NCI-H1417 treated with DMSO at 0.1 percent for 48 hours (cell line): ENCODE measurements around the gene WWC2.

Experiments
- DNase-seq: peaks from one replicate; lab custom pipeline; 2025; lab: John Stamatoyannopoulos, UW

WWC2 gene

DNA sequence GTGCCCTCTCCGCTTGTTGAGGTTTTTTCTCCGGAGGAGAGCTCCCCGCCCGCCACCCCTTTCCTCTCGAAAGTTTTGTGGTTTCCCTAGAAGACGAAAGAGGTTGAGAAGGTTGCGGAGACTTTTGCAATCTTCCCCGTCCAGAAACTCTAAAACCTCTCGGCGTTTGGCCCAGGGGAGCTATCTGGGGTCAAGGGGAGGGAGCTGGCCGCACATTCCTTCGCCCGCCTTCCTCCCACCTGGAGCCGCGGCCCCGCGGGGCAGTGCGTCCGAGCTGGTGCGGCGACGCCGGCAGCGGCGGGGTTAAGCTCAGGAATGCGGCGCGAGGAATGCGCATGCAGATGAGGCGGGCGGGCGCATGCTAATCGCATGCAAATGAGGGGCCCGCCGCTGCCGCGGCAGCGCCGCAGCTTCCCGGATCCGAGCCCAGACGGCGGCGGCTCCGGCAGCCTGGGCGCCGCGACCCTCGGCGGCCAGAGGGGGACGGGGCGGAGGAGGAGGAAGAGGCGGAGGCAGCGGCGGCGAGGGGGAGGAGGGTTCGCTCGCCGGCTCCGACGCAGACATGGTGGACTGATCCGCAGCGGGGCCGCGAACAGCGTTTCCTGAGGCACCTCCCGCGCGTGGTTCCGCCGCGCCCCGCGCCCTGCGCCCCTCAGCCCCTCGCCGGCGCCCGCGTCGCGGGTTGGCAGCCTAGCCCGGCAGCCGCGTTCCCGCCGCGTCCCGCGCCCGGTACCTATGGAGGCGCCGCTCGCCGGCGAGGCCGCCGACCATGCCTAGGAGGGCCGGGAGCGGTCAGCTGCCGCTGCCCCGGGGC is at the start of gene WWC2:
Gene WWC2, plus strand, starts transcription at position 535 of the 814 bp plus-strand sequence. Its CDS starts 235 bp downstream, at position 770.
- no peak for DNase-seq

DNA sequence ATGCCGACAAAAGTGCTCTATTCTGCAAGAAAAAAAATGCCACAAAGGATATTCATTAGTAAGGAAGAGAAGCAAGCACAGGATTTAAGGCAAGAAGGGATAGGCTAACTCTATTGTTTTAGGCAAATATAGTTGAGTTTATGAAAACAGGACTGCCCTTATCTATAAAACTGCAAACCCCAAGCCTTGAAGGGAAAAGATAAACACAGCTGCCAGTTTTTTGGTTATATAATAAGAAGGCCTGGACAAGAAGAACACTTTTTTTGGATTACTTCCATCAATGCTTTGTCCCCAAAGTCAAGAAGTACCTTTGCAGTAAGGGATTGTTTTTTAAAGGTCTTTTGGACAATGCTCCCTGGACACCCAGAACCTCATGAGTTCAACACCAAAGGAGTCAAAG is 45.4 kb upstream of the WWC2 start:
- DNase-seq: no peak

DNA sequence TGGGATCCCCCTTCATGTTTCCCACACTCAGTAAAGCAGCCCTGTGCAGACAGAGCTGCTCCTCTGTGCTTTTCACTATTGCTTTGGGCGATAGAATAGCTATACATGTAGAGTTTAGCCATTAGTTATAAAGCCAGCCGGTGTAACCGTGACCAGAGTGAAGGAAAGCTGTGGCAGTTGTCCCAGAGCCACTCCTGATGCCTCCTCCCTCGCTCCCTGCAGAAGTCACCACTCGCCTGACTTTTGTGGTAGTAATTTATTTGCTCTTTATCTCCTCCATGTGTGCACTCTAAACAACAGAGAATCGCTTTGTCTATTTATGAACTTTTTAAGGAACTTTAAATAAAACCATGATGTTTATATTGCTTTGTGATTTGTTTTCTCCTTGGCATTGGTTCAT is 41.8 kb upstream of the WWC2 start:
- no peak for DNase-seq

DNA sequence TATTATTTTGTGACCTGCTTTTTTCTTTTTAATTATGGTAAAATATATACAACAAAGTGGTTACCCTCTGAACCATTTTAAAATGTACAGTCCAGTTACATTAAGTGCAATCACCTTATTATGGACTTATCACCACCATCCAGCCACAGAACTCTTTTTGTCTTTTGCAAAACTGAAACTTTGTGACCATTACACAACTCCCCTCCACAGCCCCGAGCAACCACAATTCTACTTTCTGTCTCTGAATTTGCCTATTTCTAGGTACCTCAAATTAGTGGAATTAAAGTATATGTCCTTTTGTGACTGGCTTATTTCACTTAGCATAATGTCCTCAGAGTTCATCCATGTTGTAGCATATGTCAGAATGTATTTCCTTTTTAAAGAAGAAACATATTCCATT is 39.3 kb upstream of the WWC2 start:
- no peak for DNase-seq

DNA sequence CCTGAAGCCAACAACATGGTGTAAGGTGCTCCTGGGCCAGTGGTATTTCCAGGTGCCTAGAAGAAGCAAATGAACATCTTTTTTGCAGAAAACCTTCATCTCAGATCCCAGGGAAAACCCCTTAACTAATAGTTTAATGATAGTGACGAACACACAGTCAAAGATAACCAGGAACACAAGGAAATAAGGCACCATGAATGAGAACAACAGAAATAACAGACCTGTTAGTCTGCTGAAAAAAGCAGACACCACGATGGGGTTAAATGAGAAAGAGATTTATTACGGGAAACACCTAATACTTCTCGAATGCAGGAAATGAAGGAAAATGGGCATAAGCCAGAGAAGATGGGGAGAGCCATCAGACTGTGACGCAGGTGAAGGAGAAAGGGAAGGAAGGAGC is 30.6 kb upstream of the WWC2 start:
- DNase-seq: no peak

DNA sequence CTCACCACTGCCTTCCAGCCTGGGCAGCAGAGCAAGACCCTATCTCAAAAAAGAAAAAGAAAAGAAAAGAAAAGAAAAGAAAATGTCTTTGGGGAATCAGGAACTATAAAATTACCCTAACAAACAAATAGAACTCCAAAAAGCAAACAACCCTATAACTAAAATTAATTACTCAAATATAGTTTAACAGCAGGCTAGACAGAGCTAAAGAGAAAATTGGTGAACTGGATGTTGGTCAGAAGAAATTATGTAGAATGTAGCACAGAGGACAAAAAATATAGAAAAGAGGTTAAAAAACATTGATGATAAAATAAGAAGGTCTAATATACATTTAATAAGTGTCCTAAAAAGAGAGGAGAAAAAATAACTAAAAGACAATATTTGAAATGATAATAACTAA is 27.8 kb upstream of the WWC2 start:
- DNase-seq: no peak

DNA sequence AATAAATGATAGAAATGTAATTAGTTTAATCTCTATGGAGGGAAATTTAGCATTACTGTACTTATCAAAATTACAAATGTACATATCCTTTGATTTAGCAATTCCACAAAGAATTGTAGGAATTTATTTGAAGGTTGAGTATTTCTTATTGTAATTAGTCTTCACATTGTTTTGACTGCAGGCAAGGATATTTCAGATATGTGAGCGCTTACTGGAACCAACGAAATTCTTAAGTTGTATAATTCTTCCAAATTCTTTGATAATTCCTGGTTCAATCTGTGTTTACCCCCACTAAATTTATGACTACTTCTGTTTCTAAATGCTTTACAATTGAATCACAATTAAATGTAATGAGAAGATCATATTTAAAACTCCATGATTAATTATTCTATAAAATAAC is 26.9 kb upstream of the WWC2 start:
- DNase-seq: no peak

DNA sequence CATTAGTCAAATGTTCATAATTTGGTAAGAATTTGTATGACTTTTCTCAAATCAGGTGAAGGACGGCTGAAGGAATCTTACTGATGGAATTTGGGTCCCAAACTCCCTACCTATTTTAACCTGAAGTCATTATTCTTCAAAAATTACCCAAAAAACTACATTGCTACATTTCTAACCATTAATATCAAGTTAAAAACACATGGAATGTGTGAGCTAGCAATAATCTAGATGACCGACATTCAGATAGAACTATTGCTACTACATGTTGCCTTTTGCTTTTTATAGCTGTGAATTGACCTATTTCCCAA is 25.3 kb upstream of the WWC2 start:
- DNase-seq: no peak

DNA sequence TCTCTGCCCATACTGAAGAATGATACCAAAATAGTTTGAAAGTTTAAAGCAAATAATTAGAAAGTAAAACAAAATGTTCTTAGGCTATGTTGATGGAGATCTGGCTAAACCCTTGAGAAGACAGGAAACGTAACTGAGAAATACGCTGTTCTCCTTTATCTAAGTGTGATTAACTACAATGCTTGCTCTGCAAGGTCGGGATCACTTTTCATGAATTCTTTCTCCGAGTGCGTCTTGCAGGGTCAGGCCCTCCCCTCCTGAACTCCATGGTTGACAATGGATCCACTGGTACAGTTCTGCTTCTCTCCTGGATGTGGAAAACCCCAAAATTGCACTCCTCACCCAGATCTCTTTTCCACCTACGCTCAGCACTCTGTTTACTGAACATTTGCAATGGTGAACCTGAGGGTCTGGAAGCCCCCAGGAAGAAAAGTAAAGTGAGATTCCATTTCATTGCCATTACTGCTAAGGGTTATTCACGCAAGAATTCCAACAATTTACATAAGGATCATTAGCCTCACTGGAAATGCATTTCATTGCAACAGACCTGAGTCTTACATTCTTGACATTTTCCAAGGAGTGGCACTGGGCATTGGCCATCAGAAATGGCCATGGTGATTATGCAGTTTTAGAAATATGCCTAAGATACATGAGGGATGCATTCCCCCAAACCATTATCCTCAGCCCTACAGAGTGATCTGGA is 24.6 kb upstream of the WWC2 start:
- DNase-seq: no peak

DNA sequence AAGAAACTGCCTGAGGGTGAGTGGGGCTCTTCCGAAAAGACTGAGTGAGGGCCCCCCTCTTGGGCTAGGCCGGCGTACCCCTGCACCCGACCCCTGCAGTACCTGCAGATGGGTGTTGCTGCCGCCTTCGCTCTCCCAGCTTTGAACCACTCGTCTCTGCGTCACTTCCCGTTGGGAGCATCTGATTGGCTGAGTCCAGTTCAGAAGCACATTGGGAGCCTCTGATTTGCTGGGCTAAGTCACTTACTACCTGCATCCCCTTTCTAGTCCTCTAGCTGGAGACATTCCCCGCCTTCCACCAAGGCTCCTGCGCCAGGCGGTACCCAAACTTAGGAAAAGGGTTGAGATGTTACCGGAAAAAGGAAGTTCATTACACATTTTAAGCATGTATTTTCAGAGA is 20.4 kb upstream of the WWC2 start:
- DNase-seq: no peak

DNA sequence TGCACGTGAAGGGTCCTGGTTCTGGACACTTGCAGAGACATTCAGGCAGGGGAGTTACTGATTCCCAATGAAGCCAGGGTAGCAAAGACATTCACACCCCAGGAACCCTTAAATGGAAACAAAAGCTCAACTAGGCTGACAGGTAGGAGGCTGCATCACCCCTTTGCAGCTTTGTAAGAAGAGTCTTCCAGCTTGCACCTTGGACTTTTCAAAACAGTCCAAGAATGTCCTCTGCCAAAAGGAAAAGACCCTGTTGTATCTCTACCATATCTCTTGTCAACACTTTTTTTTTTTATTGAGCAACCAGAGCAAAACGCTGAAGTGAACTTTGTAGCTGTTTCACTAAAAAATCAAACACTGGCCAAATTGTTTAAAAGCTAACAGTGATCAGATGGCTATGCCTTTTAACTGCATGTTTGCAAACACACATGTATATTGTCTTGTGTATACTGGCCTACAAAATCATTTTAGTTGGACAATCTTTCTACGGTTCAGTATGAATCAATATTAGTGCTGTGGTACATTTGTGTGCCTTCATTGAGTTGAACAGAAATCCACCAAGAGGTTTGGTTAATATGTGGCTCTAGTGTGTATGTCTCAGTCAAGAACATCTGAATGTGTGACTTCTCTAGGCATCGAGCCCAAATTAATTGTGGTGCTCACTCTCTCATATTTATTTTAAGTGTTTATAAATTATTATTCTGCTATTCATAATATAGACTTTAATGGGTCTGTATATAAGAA is 18.5 kb upstream of the WWC2 start:
- DNase-seq: no peak

DNA sequence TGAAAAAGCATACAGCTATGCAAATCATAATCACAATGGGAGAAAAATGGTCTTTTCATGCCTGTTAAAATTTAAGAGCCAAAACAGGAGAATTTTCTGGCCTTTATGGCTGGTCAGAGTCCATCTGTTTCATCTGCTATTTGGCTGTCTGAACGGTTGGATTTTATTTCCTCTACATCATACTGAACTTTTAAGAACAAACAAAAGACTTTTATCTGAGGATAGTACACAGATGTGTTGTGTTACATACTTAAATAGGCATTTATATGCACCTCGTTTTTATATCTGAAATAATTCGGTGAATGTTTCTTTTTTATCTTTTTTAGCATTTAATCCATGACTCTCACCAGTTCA is 18.0 kb upstream of the WWC2 start:
- DNase-seq: no peak

DNA sequence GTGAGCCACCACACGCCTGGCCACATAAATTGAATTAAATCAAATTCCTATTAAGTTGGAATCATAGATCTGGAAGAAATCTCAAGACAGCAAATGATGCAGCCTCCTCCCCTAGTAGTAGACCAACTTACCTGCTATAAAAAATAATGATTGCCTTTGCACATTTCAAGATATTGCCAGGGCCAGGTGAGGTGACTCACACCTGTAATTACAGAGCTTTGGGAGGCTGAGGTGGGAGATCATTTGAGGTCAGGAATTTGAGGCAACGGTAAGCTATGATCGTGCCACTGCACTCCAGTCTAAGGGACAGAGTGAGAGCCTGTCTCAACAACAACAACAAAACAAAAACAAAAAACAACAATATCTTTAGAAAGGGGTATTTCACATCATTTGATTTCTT is 17.0 kb upstream of the WWC2 start:
- no peak for DNase-seq

DNA sequence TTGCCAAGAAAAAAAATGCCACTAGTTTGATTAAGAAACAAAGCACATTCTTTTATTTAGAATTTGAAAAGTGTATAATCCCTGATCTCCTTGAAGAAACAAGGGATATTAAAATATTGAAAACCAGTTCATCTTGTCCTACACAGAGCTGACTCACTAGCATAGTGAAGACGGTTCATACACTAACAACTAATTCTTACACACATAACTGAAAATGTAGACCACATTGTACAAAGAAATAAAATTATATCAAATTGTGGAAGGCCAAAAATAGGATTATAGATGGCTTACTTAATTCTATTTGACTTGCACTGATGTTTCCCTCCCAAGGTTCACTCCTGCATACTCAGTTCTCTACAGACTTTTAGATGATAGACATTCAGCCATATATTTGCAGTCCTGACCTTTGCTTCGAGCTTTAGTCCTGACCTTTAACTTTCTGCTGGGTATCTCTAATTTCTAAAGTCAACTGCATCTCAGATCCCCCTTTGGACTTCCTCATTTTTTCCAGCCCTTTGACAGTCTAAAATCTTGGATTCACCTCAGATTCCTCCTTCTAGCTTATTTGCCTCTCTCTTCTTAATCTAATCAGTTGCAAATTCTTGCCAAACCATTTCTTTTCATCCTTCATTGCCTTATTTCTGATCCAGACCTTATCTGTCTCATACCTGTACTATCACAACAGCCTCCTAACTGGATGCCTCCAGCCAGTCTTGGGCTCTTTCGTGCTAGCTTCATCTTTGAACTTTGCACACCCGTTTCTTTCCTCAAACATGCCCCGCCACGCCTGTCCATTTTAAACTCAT is 4.5 kb upstream of the WWC2 start:
- DNase-seq: no peak

DNA sequence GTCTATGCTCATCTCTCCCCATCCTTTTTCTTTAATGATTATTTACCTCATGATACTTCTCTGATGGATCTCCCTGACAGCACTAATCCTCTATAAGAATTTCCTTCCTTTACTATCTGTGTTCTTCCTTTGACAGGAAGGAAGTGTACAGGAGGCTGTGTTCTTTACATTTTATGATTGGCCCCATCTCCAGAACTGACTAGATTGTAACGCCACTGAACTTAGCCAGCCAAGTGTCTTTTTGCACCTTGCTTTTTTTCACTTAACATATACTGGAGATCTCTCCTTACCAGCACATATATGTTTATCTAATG is 3.9 kb upstream of the WWC2 start:
- DNase-seq: no peak

DNA sequence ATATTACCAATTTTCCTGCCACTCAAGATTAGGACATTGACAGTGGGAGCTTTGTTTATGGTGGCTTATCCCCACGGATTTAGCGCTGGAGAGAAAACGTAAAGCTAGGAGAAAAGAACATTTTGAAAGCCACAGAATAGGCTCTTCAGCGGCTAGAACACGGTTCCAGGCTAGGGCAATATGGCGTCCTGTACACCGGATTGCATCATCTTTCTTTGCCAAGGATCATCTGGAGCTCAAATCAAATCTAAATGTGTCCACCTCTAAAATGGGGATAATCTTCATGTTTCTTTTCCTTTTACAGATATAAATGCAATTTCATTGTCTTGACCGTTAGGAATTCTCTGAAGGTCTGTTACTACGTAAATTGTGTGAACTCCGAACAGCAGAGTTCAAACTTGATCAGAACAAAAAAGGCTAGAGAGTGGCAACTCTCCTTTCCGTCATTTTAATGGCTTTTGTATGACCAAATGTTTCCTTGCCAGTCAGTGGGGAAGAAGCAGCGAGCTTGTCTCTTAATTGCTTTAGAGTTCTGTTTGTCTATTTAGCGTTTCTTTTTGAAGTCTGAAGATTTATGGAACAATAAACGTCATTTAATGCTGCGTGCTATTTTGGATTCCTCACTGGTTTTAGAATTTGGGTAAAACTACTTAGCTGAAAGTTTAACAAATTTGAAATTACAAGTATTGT is 2.6 kb upstream of the WWC2 start:
- DNase-seq: no peak

DNA sequence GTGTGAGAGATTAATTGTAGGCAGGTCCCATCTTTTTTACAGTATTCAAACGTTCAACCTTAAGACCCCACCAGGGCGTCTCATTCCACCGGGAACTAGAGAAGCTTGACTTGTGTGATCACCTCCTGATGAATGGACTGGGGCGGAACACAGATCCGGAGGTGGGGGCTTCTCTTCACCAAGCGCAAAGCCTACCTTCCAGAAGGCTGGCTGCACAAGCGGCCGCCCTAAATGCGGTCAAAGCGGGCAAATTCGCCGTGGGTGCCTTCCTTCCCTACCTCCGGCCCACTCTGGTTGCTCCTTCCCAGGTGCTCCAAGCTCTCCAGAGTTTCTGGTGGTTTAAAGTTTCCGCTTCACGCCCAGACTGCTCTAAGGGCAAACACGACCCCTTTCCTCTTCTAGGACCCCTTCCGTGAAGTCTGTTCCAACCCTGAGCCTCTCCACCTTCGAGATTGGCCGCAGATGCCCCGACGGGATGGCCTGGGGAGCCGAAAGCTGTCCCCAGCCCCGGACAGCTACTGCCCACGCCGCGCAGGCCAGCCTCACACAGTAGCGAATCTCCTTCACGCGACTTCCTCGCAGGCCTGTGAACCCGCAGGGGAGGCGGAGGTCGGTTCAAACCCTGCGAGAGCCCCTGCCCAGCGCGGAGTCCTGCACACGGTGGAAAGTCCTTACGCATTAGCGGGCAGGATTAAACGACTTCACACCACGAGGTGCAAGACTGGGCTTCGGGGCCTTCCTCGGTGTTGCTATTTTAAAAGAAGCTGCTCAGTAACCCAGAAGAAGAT is 1.6 kb upstream of the WWC2 start:
- DNase-seq: no peak

DNA sequence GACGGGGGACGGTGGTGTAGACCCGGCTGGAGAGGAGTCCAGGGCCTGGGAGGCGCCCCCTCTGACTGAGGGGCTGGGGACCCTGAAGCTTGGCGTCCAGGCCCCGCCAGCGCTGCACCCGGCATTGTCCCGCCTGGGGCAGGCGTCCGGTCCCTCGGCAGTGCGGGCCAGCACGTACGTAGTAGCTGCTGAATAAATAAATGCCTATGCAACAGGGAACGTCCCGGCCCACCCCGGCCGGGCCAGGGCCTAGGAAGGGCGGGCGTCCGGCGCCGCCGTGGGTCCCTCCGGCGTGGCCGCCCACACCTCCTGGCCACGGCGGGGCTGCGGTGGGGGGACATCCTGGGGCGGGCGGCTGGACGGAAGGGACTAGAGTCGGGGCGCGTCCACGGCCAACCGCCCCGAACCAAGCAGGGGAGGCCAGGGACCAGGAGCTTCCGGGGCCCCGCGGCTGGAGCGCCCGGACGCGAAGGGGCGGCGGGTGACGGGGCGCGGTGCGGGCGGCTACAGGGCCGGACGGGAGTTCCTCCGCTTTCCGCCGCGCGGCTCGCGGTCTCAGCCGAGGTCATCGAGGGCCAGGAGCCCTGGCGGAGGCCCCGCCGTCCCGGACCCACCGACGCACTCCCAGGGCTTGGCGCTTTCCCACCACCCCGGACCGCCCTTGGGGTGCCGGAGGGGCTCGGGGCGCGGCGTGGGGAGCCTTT is 886 bp upstream of the WWC2 start:
- no peak for DNase-seq

DNA sequence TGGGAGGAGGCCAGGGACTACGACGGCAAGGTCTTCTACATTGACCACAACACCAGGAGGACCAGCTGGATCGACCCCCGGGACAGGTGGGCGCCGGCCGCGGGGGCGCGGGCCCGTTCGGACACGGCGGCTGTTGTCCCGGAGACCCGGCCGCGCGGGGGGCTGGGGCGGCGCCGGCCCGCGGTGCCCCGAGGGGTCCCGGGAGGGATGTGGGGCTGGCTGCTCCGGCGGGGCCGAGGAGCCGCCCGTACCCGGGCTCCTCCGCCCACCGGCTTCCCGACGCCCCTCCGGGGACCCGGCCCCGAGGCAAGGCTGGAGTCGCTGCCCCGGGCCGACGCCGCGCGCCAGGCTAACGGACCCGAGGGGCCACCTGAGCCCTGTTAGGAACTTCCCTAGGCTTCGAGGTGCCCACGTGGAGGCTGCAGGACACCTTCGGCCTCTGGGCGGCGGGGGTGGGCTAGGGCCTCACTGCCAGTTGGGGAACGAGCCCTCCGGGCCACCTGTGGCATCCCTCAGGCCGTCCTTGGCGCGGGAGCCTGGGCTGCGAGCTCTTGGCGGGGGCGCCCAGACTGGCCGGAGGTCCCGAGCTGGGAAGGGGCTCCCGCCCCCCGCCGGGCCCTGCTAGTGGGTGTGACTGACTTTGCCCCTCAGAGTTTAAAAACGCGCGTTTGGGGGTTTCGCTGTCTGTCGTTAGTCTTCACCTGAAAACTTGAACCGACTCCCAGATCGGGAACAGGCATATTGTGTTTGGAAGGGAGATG is 660 bp downstream of the WWC2 start:
- no peak for DNase-seq

DNA sequence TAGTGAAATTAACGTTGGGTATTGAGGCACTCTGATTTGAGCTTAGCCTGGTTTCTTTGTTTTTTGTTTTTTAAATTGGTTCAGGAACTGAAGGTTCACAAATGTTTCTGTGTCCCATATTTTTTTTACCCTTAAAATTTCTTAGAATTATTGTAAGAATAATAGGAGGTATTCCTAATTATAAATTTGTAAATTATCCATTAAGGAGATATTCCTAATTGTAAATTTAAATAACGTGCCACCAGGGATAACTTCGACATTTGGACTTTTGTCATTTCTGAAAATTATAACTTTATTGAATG is 1.2 kb downstream of the WWC2 start:
- DNase-seq: no peak
